SKM-1 treated with dmso at 0.1 percent for 144 hours (cell line): ENCODE measurements around the gene TSPAN18.

ENCODE experiments used
- DNase-seq: peaks from one replicate; lab custom pipeline; 2025; ENCODE audit not compliant: unreplicated experiment; lab: John Stamatoyannopoulos, UW

Gene TSPAN18, protein sequence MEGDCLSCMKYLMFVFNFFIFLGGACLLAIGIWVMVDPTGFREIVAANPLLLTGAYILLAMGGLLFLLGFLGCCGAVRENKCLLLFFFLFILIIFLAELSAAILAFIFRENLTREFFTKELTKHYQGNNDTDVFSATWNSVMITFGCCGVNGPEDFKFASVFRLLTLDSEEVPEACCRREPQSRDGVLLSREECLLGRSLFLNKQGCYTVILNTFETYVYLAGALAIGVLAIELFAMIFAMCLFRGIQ

DNA sequence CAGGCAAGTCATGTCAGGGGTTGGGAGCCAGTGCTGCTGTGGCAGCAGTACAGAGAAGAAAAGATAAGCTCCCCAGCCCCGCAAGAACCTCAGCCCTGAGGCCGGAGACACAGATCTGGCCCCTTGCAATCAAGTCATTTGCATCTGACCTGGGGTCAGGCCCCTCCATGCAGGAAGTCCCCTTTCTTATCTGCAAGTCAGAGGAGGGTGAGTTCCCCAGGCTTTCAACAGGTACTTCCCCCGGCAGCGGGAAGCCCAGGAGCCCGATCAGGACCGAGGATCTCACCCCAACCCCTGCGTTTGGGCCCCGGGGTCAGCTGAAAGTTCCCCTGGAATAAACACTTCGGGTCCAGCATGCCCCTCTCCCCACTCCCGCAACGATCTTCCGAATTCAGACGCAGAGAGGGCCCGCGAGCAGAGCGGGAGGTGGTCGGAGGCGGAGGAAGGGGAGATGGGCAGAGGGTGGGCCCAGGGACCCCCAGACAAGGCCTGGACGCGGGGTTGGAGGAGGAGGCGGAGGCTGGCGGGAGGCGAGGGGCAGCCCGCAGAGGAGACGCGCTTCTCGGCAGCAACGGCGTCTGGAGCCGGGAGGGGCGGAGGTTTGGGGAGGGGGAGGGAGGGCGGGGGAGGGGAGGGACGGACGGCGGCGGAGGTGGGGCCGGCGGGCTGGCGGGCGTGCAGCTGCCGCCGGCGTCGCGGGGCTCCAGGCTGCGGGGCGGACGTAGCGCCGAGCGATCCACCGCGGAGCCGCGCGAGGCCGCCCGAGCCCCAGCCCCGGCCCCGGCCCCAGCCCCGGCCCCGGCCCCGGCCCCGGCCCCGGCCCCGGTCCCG, at the start of gene TSPAN18:
Gene TSPAN18 (plus strand): TSS at position 680 of the 831 bp plus-strand sequence. CDS start 179,455 bp downstream, outside the sequence.
- DNase-seq = peak; percentile 65

DNA sequence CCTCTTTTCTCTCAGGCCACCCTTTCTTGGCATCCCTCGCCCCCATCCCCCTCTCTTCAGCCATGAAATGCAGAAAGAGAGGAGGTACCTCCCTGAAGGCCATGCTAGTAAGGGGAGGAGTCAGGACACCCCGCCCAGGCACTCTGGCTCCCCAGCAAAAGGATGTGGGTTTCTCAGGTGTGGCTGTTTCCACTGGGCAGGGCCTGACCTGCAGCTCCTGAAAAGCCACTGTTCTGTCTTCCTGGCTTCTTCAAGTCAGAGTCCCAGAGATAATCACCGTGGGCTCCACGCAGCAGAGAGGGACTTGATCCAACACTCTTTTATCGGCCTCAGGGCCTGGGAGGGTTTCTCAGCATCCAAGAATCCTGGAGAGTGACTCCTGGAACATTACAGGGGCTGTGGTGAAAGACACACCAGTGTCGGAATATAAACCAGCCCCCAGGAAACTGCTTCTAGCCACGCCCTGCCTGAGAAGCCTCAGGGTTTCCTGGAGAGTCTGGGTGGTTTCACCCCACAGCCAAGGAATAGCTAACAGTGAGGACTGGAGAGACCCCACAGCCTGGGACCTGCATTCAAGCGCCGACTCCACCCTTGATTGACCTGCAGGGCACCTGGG, 45.7 kb upstream of the TSPAN18 start:
- no peak for DNase-seq

- DNase-seq = peak; percentile 41
Measured at GRCh38 chr11:44681698-44682097, 45.1 kb upstream of the TSPAN18 start.

- no peak for DNase-seq
Measured at GRCh38 chr11:44684859-44685281, 41.9 kb upstream of the TSPAN18 start.

- DNase-seq = no peak
Measured at GRCh38 chr11:44687388-44687787, 39.4 kb upstream of the TSPAN18 start.

- DNase-seq = no peak
Measured at GRCh38 chr11:44689265-44689664, 37.5 kb upstream of the TSPAN18 start.

DNA sequence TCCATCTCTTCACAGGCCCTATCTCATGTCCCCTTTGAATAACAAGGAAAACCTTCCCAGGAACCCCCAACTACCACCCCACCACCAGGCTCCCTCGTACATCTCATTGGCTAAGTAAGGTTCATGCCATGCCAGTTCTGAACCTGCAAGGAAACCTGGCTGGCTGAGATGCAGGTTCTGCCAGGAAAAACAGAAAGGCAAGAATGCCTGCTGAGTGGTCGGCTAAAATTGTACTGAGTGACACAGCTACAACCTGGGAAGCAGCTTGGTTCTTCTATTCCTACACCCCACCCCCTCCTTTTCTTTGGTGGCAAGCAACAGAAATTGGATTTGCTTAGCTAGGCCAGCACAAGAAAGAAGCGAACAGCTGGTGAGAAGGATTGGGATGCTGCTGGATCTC, 36.1 kb upstream of the TSPAN18 start:
- no peak for DNase-seq

DNA sequence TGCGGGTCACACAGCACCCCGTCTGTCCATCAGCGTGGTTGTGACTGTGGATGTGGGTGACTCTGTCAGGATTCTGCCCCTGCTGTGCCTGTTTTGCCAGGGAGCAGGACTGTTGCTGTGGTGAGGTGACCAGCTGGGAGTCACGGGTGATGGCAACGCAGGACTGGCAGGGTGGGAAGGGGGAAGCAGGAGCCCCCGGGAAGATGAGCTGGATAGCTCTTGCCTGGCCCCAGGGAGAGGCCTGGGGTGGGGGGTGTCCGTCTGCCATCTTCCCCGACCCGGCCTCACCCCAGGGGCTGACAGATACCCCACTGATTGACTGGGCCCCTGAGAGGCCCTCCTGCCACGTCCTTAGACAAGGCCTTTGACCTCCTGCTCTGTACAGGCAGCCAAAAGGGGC, 34.3 kb upstream of the TSPAN18 start:
- no peak for DNase-seq

- no peak for DNase-seq
Measured at GRCh38 chr11:44693654-44694119, 33.1 kb upstream of the TSPAN18 start.

DNA sequence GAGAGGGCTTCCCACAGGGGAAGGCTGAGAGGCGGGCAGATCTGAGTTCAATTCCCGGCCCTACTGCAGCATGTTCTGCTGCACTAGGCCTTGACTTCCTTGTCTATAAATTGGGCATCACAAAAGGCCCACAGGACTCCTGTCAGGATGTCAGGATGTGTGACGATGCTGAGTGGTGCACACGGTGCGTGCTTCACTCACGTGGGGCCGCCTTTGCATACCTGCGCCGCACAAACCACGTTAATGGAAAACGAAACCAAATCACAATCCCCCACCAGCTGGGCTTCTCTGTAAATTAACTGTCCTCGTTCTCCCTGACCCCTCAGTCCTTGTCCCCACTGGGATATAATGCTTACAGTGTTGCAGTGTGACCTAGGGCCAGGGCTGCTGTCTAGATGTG, 32.3 kb upstream of the TSPAN18 start:
- no peak for DNase-seq

- DNase-seq = no peak
Measured at GRCh38 chr11:44695169-44695833, 31.5 kb upstream of the TSPAN18 start.

DNA sequence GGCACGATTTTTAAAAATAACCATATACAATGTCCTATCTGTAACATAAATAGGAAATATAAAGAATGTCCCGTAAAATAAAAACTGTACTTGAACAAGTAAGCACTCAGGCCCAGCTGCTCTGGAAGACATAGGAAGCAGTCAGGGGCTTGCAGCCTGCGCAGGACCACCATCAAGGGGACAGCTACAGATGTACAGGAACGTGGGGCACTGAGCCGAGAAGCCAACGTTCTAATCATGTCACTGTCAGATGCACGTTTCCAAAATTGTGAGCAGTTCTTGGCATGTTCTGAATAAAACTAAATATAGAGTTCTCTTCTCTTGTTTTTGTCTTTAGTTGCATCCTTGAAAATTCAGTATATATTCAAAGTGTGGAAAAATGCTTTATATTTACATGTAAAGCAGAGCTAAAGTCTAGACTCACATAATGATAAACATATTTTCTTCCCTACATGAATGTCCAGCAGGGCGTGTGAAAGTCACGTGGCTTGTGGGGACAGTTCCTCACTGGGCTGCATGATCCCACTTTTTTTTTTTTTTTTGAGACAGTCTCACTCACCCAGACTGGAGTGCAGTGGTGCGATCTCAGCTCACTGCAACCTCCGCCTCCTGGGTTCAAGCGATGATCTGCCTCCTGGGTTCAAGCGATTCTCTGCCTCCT, 28.4 kb upstream of the TSPAN18 start:
- DNase-seq = no peak

DNA sequence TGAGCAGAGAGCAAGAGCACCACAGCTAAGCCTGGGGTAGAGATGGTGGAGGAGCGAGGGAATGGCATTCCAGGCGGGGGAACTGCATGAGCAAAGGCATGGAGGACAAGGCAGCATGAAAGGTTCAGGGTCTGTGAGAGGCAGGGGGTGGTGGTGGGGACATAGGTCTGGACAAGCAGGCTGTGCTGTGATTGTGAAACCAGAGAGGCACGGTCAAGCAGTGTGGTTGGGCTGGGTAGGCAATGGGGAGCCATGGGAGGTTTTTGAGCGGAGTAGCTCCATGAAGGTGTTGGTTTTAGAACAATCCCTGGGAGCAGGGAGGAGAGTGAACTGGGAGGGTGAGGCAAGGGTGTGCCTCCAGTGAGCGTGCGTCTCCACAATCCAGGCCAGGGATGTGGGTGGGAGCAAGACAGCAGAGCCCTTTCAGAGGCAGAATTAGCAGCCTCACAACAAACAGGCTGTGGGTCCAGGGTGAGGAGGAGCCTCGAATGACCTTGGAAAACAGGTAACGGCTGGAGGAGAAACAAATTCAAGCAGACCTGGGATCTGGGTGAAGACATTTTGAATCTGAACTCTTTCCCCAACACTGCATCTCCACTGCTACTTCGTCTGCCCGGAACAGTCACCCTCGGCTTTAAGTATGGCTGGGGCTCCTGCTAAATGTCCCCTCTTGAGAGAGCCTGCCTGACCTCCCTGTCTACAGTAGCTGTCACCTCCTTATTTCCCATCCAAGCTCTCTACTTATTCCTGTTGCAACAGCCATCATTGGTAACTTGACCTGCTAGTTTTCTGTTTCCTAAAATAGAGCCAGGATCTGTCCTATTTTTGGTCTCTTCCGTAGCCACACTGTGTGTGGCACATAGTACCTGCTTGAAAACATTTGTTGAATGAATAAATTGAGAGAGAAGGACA, 27.0 kb upstream of the TSPAN18 start:
- no peak for DNase-seq

DNA sequence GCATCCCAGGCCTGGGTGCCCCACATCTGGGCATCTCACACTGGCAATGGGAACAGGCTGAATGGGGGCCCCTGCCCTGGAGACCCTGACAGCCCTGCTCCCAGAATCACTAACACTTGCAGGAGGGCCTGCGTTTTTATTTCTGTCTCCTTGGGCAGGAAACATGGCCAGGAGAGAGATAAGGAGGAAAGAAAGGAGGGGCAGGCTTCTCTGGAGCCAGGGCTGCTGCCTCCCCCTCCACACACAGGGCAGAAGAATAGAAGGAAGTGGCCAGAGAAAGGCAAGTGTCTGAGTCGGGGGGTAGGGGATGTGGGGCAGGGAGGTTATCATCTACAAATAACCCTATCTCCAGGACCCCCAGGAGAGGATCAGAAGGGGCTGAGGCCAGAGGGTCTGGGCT, 25.5 kb upstream of the TSPAN18 start:
- DNase-seq = no peak

DNA sequence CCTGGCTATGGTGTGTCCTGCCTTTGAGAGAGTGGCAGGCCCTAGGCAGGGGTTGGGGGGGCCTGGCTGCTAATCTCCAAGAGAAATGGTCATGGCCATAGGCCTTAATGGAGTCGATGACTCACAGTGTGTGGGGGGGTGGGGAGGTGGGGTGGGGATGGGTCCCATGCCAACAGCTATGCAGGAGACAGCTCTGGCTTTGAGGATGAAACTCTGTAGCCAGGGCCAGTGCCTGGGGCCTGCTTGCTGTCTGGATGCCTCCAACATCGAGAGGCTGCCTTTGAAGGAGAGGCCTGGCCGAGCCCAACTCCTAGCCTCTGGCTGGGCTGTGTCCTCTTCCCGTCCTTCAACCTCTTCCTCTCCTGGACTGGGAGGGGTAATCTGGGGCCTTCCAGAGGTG, 23.9 kb upstream of the TSPAN18 start:
- DNase-seq = no peak

DNA sequence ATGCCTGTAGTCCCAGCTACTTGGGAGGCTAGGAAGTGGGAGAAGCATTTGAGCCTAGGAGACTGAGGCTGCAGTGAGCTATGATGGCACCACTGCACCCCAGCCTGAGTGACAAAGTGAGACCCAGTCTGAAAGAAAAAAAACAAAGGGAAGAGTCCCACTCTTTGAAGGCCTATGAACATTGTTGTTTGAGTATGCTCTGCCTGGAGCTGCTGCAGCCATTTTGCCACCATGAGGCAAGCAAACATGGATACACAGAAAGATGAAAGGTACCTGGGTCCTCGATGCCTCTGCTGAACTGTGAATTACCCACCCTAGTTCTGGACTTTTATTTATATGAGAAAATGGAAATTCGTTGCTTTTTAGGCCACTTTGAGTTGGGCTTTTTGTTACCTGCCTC, 19.7 kb upstream of the TSPAN18 start:
- no peak for DNase-seq

DNA sequence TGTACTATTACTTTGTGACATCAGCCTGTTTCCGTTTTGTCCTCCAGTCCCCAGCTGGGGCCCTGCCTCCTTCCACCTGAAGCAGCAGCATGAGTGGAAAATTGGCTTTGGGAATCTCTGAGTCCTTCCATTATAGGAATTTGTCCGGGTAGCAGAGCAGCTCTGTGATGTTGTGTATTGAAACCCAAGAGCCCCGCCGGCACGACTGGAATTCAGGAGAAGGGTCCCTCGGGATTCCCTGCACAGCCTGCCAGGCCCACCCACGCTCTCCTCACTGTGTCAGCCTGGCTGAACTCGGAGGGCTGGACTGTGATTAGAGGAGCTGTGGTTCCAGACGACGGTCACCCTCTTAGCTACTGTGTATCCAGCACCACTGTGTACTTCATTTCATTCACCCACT, 18.8 kb upstream of the TSPAN18 start:
- no peak for DNase-seq

- no peak for DNase-seq
Measured at GRCh38 chr11:44708523-44709280, 18.1 kb upstream of the TSPAN18 start.

DNA sequence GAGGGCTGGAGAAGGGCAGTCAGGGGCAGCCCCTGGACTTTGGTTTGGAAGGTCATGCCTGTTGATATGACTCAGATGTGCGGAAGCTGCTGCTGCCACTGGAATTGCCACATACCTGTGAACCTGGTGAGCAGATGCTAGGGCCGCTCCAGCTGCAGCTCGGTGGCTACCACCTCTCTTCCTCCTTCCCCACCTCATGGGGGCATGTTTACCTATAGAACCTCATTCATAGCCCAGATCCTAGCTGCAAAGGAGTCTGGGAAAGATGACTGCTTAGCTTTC, 17.5 kb upstream of the TSPAN18 start:
- no peak for DNase-seq
